NCI-H1048 (cell line): ENCODE measurements around the gene SORCS3.

ENCODE experiments used
- DNase-seq: peaks from one replicate; lab custom pipeline; 2025; lab: John Stamatoyannopoulos, UW

SORCS3 gene

GRCh38 chr10:105017116-105017515 lies 376.0 kb downstream of the SORCS3 start:
- DNase-seq = no peak

GRCh38 chr10:105017691-105018090 lies 376.6 kb downstream of the SORCS3 start:
- DNase-seq = no peak

GRCh38 chr10:105023211-105024111 lies 382.4 kb downstream of the SORCS3 start:
- DNase-seq = no peak

- no peak for DNase-seq
These were observed 383.1 kb downstream of the SORCS3 start for GRCh38 chr10:105024184-105024583.

- no peak for DNase-seq
These were observed 384.0 kb downstream of the SORCS3 start for GRCh38 chr10:105025092-105025491.

- DNase-seq = no peak
These were observed 385.5 kb downstream of the SORCS3 start for GRCh38 chr10:105026566-105026965.

- no peak for DNase-seq
These were observed 388.2 kb downstream of the SORCS3 start for GRCh38 chr10:105029286-105029685.

- DNase-seq = no peak
These were observed 395.9 kb downstream of the SORCS3 start for GRCh38 chr10:105037022-105037421.

GRCh38 chr10:105041956-105042355 lies 400.9 kb downstream of the SORCS3 start:
- DNase-seq = no peak

- DNase-seq = no peak
These were observed 401.9 kb downstream of the SORCS3 start for GRCh38 chr10:105042906-105043552.

- DNase-seq = no peak
These were observed 403.8 kb downstream of the SORCS3 start for GRCh38 chr10:105044902-105045301.

GRCh38 chr10:105056413-105056812 lies 415.3 kb downstream of the SORCS3 start:
- DNase-seq = no peak

GRCh38 chr10:105062951-105063350 lies 421.9 kb downstream of the SORCS3 start:
- no peak for DNase-seq

- no peak for DNase-seq
These were observed 422.7 kb downstream of the SORCS3 start for GRCh38 chr10:105063796-105064195.

GRCh38 chr10:105068497-105068896 lies 427.4 kb downstream of the SORCS3 start:
- no peak for DNase-seq

GRCh38 chr10:105070249-105070648 lies 429.2 kb downstream of the SORCS3 start:
- DNase-seq = no peak

GRCh38 chr10:105070952-105071351 lies 429.9 kb downstream of the SORCS3 start:
- no peak for DNase-seq

GRCh38 chr10:105071980-105072379 lies 430.9 kb downstream of the SORCS3 start:
- no peak for DNase-seq

- no peak for DNase-seq
These were observed 432.9 kb downstream of the SORCS3 start for GRCh38 chr10:105073999-105074398.

- DNase-seq = no peak
These were observed 433.9 kb downstream of the SORCS3 start for GRCh38 chr10:105075031-105075430.

- no peak for DNase-seq
These were observed 444.9 kb downstream of the SORCS3 start for GRCh38 chr10:105085980-105086379.

- no peak for DNase-seq
These were observed 453.0 kb downstream of the SORCS3 start for GRCh38 chr10:105094048-105094447.

- DNase-seq = no peak
These were observed 455.2 kb downstream of the SORCS3 start for GRCh38 chr10:105096316-105096715.
